Right ventricle myocardium inferior (tissue), 1 donor: ENCODE data around the gene RNF212. TPM values are rescaled to one million over a fixed set of nuclear protein-coding genes. Genes with fewer than 3 reads are reported as not detected.

Source experiments
- ATAC-seq: fragments of 200-7000 bp; cut with Tn5 transposase; one replicate; pipeline ENCODE4 v1.9.1; 2020; ENCODE audit warnings: mild to moderate bottlenecking, moderate library complexity
- DNase-seq: peaks from one replicate; pipeline ENCODE4 v3.0.0; 2021; ENCODE audit errors: missing footprints
- intact Hi-C: fragments of 100-400 bp; cut with DNase I; formaldehyde crosslinking; loops from one replicate; pipeline ENCODE4 v1.11.0; 2022
- total RNA-seq: library from RNA; stranded (reverse); fragmentation: NEBNext Ultra II Directional; extraction: Animal tissue kit (Norgen Biotek cat#: 25700); gene quantifications from one replicate; pipeline ENCODE4 v1.2.1, GENCODE V29; 2021
- donor health status: DM: no; HTN: yes; CAD: no; lungs with severe emphysema.

The RNF212 gene
- total RNA-seq, 1 donor from 2014 or later = 1.7 TPM

GRCh38 chr4:1078490-1078889 lies 34.9 kb downstream of the RNF212 start:
- intact Hi-C loops = no loop called here
- DNase-seq (no peak), ATAC-seq (no peak)

- DNase-seq (peak; percentile 37), ATAC-seq (no peak)
- intact Hi-C loops = no loop called here
Measured at GRCh38 chr4:1077711-1078477, 35.5 kb downstream of the RNF212 start.

GRCh38 chr4:1075809-1076699 lies 37.3 kb downstream of the RNF212 start:
- ATAC-seq = no peak
- peak; percentile 23 for DNase-seq
- intact Hi-C loops = no loop called here

- ATAC-seq (no peak), DNase-seq (no peak)
- intact Hi-C loops = no loop called here
Measured at GRCh38 chr4:1075225-1075624, 38.1 kb downstream of the RNF212 start.

- DNase-seq = peak; percentile 63
- intact Hi-C loops = no loop called here
- ATAC-seq = no peak
Measured at GRCh38 chr4:1074077-1074476, 39.3 kb downstream of the RNF212 start.

- DNase-seq = peak; percentile 71
- ATAC-seq = peak; percentile 68
- intact Hi-C loops = no loop called here
Measured at GRCh38 chr4:1072830-1073446, 40.4 kb downstream of the RNF212 start.

- DNase-seq = no peak
- intact Hi-C loops = no loop called here
- no peak for ATAC-seq
Measured at GRCh38 chr4:1069394-1069793, 44.0 kb downstream of the RNF212 start.

GRCh38 chr4:1065732-1066131 lies 47.6 kb downstream of the RNF212 start:
- ATAC-seq (no peak), DNase-seq (no peak)
- intact Hi-C loops = no loop called here

- intact Hi-C loops = no loop called here
- ATAC-seq (no peak), DNase-seq (no peak)
Measured at GRCh38 chr4:1062419-1062818, 50.9 kb downstream of the RNF212 start.

GRCh38 chr4:1061760-1062159 lies 51.6 kb downstream of the RNF212 start:
- intact Hi-C loops = no loop called here
- peak; percentile 22 for DNase-seq
- ATAC-seq = no peak

GRCh38 chr4:1061056-1061700 lies 52.2 kb downstream of the RNF212 start:
- intact Hi-C loops = no loop called here
- DNase-seq = peak; percentile 68
- ATAC-seq = no peak

GRCh38 chr4:1060621-1061020 lies 52.7 kb downstream of the RNF212 start:
- no peak for DNase-seq
- intact Hi-C loops = no loop called here

GRCh38 chr4:1060121-1060520 lies 53.2 kb downstream of the RNF212 start:
- ATAC-seq = no peak
- DNase-seq = no peak

More at GRCh38 chr4:1060621-1061020, 52.7 kb downstream of the RNF212 start:
- ATAC-seq = no peak

GRCh38 chr4:1058997-1059665 lies 54.2 kb downstream of the RNF212 start:
- no peak for ATAC-seq

More at GRCh38 chr4:1060121-1060520, 53.2 kb downstream of the RNF212 start:
- intact Hi-C loops = no loop called here

GRCh38 chr4:1058198-1058996 lies 55.0 kb downstream of the RNF212 start:
- intact Hi-C loops = no loop called here
- DNase-seq = peak; percentile 56

More at GRCh38 chr4:1058997-1059665, 54.2 kb downstream of the RNF212 start:
- peak; percentile 69 for DNase-seq
- intact Hi-C loops = no loop called here

GRCh38 chr4:1057403-1057745 lies 56.0 kb downstream of the RNF212 start:
- DNase-seq = no peak
- intact Hi-C loops = no loop called here
- ATAC-seq = no peak

More at GRCh38 chr4:1058198-1058996, 55.0 kb downstream of the RNF212 start:
- ATAC-seq = peak; percentile 57

GRCh38 chr4:1056671-1057402 lies 56.5 kb downstream of the RNF212 start:
- DNase-seq = peak; percentile 17
- ATAC-seq = no peak
- intact Hi-C loops = no loop called here
